Tibial nerve (tissue), 4 donors: ENCODE measurements around the gene SERPINI1. TPM values are rescaled to one million over a fixed set of nuclear protein-coding genes. Genes with fewer than 3 reads are reported as not detected.
A peak's percentile ranks its signal among the peaks of the same experiment; 100 is the strongest.

Experiments used
- DNase-seq, 2 donors: peaks; one replicate each; pipeline ENCODE4 v3.0.0-alpha.2; 2019; ENCODE audit warnings: low spot score in 2 of 2
- H3K27ac ChIP-seq, 4 donors: fragments of 200-600 bp; sonication (generic) in 3 of 4; one replicate each; pipeline ENCODE4 v1.5.1; 2017 to 2019; ENCODE audit warnings: mild to moderate bottlenecking in 1 of 4
- H3K27me3 ChIP-seq, 2 donors: fragments of 200-600 bp; sonication (generic) in 1 of 2; one replicate each; pipeline versions ENCODE4 v1.5.1 to v1.6.0; 2017 to 2019
- H3K36me3 ChIP-seq, 3 donors: fragments of 200-600 bp; sonication (generic); one replicate each; pipeline ENCODE4 v1.5.1; 2018 to 2019
- H3K4me1 ChIP-seq, 4 donors: fragments of 200-600 bp; sonication (generic) in 3 of 4; one replicate each; pipeline ENCODE4 v1.5.1; 2017 to 2019
- H3K4me3 ChIP-seq, 4 donors: fragments of 200-600 bp; sonication (generic) in 3 of 4; one replicate each; pipeline ENCODE4 v1.5.1; 2017 to 2019; ENCODE audit warnings: mild to moderate bottlenecking in 1 of 4, moderate library complexity in 1 of 4
- H3K9me3 ChIP-seq, 4 donors: fragments of 200-600 bp; sonication (generic) in 3 of 4; one replicate each; pipeline ENCODE4 v1.5.1; 2017 to 2019
- CTCF ChIP-seq, 5 experiments: fragments of 200-600 bp in 3 of 5; fragments of 450-650 bp in 2 of 5; sonication (generic) in 3 of 5; IDR thresholded peaks; one replicate each; pipeline ENCODE4 v1.5.1; 2016 to 2019; ENCODE audit warnings: antibody characterized with exemption in 5 of 5, mild to moderate bottlenecking in 3 of 5, moderate library complexity in 2 of 5
- EP300 ChIP-seq, 2 donors: sonication (generic); formaldehyde crosslinking; IDR thresholded peaks; one replicate each; pipeline ENCODE4 v1.6.1; 2017; ENCODE audit warnings: antibody characterized with exemption in 2 of 2, mild to moderate bottlenecking in 1 of 2
- POLR2A ChIP-seq, 2 donors: fragments of 450-650 bp; IDR thresholded peaks; one replicate each; pipeline ENCODE4 v1.6.1; 2017; ENCODE audit warnings: antibody characterized with exemption in 2 of 2, mild to moderate bottlenecking in 2 of 2, moderate library complexity in 2 of 2
- WGBS, 2 donors: methylation state at CpG; one replicate each; pipeline ENCODE4 v1.1.5; 2018; 5-methylcytosine and 5-hydroxymethylcytosine counted together
- total RNA-seq, 4 donors: library from RNA; depleted of rRNA; stranded (reverse); fragments of >200 nt; gene quantifications; one replicate each; pipeline ENCODE4 v1.1.0, GENCODE V29; 2016

Gene SERPINI1
- total RNA-seq, 4 donors from 2014 or later, result 1.2 to 15.5 (median 3.8) TPM

GRCh38 chr3:167851171-167851570 lies 115.7 kb downstream of the SERPINI1 start:
- Histone ChIP-seq H3K4me1 (no peaks in the 10 kb centered on the region), H3K36me3 (no peaks in the 10 kb centered on the region), H3K9me3 (no peaks in the 10 kb centered on the region), H3K27ac (no peak overlapping the region), H3K27me3 (no peaks in the 10 kb centered on the region), H3K4me3 (no peak overlapping the region)
- TF ChIP-seq POLR2A (IDR thresholded peaks at IDR 0.05), result no peak
- TF ChIP-seq CTCF (IDR thresholded peaks at IDR 0.05), result no peak
- no peak for TF ChIP-seq EP300 (IDR thresholded peaks at IDR 0.05)
- WGBS, 2 donors, result 47 to 71% methylated on average over 1 of the region's 1 CpG
- no peak for DNase-seq

- no peak for TF ChIP-seq POLR2A (IDR thresholded peaks at IDR 0.05)
- TF ChIP-seq CTCF (IDR thresholded peaks at IDR 0.05), result no peak
- no peak for TF ChIP-seq EP300 (IDR thresholded peaks at IDR 0.05)
- Histone ChIP-seq H3K27me3 (no peaks in the 10 kb centered on the region), H3K27ac (no peak overlapping the region), H3K4me3 (no peak overlapping the region), H3K9me3 (no peaks in the 10 kb centered on the region), H3K36me3 (no peaks in the 10 kb centered on the region), H3K4me1 (no peaks in the 10 kb centered on the region)
- no peak for DNase-seq
- 86 to 93% methylated on average over 3 of the region's 3 CpGs for WGBS, 2 donors
Observed at GRCh38 chr3:167851749-167852148, 116.2 kb downstream of the SERPINI1 start.

GRCh38 chr3:167852216-167852615 lies 116.7 kb downstream of the SERPINI1 start:
- Histone ChIP-seq H3K27ac (peak overlapping the region in 1 of 4 donors; percentile 43), H3K36me3 (no peaks in the 10 kb centered on the region), H3K4me1 (no peaks in the 10 kb centered on the region), H3K27me3 (no peaks in the 10 kb centered on the region), H3K9me3 (no peaks in the 10 kb centered on the region), H3K4me3 (no peak overlapping the region)
- 52 to 58% methylated on average over 2 of the region's 2 CpGs for WGBS, 2 donors
- TF ChIP-seq CTCF (IDR thresholded peaks at IDR 0.05) (no peak), POLR2A (IDR thresholded peaks at IDR 0.05) (no peak), EP300 (IDR thresholded peaks at IDR 0.05) (no peak)
- DNase-seq, result no peak

GRCh38 chr3:167854063-167854462 lies 118.5 kb downstream of the SERPINI1 start:
- H3K27ac ChIP-seq, result no peak overlapping the region
- H3K36me3 ChIP-seq, result no peaks in the 10 kb centered on the region
- no peaks in the 10 kb centered on the region for H3K4me1 ChIP-seq
- no peak for DNase-seq
- no peak for TF ChIP-seq POLR2A (IDR thresholded peaks at IDR 0.05)
- no peak for TF ChIP-seq EP300 (IDR thresholded peaks at IDR 0.05)
- TF ChIP-seq CTCF (IDR thresholded peaks at IDR 0.05), result no peak
- no peak overlapping the region for H3K4me3 ChIP-seq
- no peaks in the 10 kb centered on the region for H3K9me3 ChIP-seq
- no peaks in the 10 kb centered on the region for H3K27me3 ChIP-seq
- WGBS, 2 donors, result 27 to 81% methylated on average over 1 of the region's 1 CpG

GRCh38 chr3:167854846-167855245 lies 119.3 kb downstream of the SERPINI1 start:
- no peak overlapping the region for H3K4me3 ChIP-seq
- no peak for TF ChIP-seq CTCF (IDR thresholded peaks at IDR 0.05)
- no peak for TF ChIP-seq EP300 (IDR thresholded peaks at IDR 0.05)
- no peak for TF ChIP-seq POLR2A (IDR thresholded peaks at IDR 0.05)
- H3K27me3 ChIP-seq, result no peaks in the 10 kb centered on the region
- no peak for DNase-seq
- H3K9me3 ChIP-seq, result no peaks in the 10 kb centered on the region
- no peaks in the 10 kb centered on the region for H3K36me3 ChIP-seq
- no peak overlapping the region for H3K27ac ChIP-seq
- no peaks in the 10 kb centered on the region for H3K4me1 ChIP-seq
